HAP-1 (cell line): Measurements from ENCODE around the gene RAB31.

ENCODE experiments used
- DNase-seq, 2 experiments: peaks; one replicate each; pipeline ENCODE4 v3.0.0-alpha.2; 2016 to 2020; ENCODE audit warnings: low spot score in 2 of 2
- H3K27me3 ChIP-seq: fragments of 250-450 bp; sonication (Bioruptor Pico); 2 replicates; pipeline ENCODE4 v1.5.1; 2020; ENCODE audit warnings: low read depth, mild to moderate bottlenecking, moderate library complexity
- H3K36me3 ChIP-seq: fragments of 250-450 bp; sonication (Bioruptor Pico); replicated peaks from 2 replicates; pipeline ENCODE4 v1.5.1; 2020; ENCODE audit warnings: mild to moderate bottlenecking
- H3K4me1 ChIP-seq: fragments of 250-450 bp; sonication (Bioruptor Pico); 2 replicates; pipeline ENCODE4 v1.5.1; 2020; ENCODE audit warnings: mild to moderate bottlenecking
- H3K4me3 ChIP-seq: fragments of 250-450 bp; sonication (Bioruptor Pico); 2 replicates; pipeline ENCODE4 v1.5.1; 2020; ENCODE audit warnings: mild to moderate bottlenecking, moderate library complexity
- H3K9me3 ChIP-seq: fragments of 250-450 bp; sonication (Bioruptor Pico); 2 replicates; pipeline ENCODE4 v1.5.1; 2020; ENCODE audit warnings: mild to moderate bottlenecking, moderate library complexity
- in situ Hi-C: fragments of 300-500 bp; cut with MboI; formaldehyde crosslinking; loops from 3 replicates; pipeline ENCODE4 v1.14.3; 2020; ENCODE audit warnings: low sequenced_read_pairs, inconsistent platforms, mixed read lengths

The RAB31 gene

GRCh38 chr18:9906481-9906880, 198.4 kb downstream of the RAB31 start:
- no peak for DNase-seq
- in situ Hi-C loops, result no loop called here
- Histone ChIP-seq H3K27me3 (no peaks in the 10 kb centered on the region), H3K36me3 (no peaks in the 10 kb centered on the region), H3K4me3 (no peak overlapping the region), H3K9me3 (no peaks in the 10 kb centered on the region), H3K4me1 (no peaks in the 10 kb centered on the region; the same call in 1 of the 2 replicates)

DNA sequence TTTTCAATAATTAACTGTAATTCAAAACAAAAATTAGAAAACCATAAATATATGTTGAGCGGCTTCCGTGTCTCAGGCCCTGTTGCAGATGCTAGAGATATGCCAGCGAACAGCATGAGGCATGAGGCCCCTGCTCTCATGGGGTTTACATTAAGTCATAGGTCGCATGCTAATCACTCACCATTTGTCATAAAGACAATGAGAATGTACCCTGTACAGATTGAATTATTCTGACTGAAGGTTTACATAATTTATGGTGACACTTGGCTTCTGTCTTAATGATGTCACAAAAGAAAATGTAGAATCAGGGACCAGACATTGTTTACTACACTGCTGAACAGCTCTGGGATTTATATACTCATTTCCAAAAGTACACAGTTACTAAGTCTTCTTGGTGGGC, 199.8 kb downstream of the RAB31 start:
- DNase-seq, result no peak
- in situ Hi-C loops, result no loop called here
- H3K36me3 ChIP-seq, result no peaks in the 10 kb centered on the region
- H3K4me3 ChIP-seq, result no peak overlapping the region
- H3K27me3 ChIP-seq, result no peaks in the 10 kb centered on the region
- no peaks in the 10 kb centered on the region; the same call in 1 of the 2 replicates for H3K4me1 ChIP-seq
- H3K9me3 ChIP-seq, result no peaks in the 10 kb centered on the region

- H3K4me3 ChIP-seq, result no peak overlapping the region
- in situ Hi-C loops, result no loop called here
- 0 out of 2 replicates have a peak, but pooled peaks cover 3% of the 10 kb centered on the region for H3K36me3 ChIP-seq
- H3K9me3 ChIP-seq, result no peaks in the 10 kb centered on the region
- no peaks in the 10 kb centered on the region; the same call in 1 of the 2 replicates for H3K4me1 ChIP-seq
- H3K27me3 ChIP-seq, result no peaks in the 10 kb centered on the region
- no peak for DNase-seq
Measured at GRCh38 chr18:9910071-9910470, 202.0 kb downstream of the RAB31 start.

- H3K9me3 ChIP-seq, result no peaks in the 10 kb centered on the region
- in situ Hi-C loops, result no loop called here
- DNase-seq, result no peak
- peaks cover 3% of the 10 kb centered on the region for H3K4me1 ChIP-seq
- H3K36me3 ChIP-seq, result 0 out of 2 replicates have a peak, but pooled peaks cover 3% of the 10 kb centered on the region
- H3K27me3 ChIP-seq, result no peaks in the 10 kb centered on the region
- no peak overlapping the region for H3K4me3 ChIP-seq
Measured at GRCh38 chr18:9910661-9911060, 202.6 kb downstream of the RAB31 start.

GRCh38 chr18:9911226-9911625, 203.1 kb downstream of the RAB31 start:
- H3K27me3 ChIP-seq, result no peaks in the 10 kb centered on the region
- DNase-seq, result no peak
- in situ Hi-C loops, result no loop called here
- H3K4me3 ChIP-seq, result no peak overlapping the region
- H3K9me3 ChIP-seq, result no peaks in the 10 kb centered on the region
- 0 out of 2 replicates have a peak, but pooled peaks cover 3% of the 10 kb centered on the region for H3K36me3 ChIP-seq
- H3K4me1 ChIP-seq, result peaks cover 8% of the 10 kb centered on the region
